ENCODE results near the gene DYRK3.
"Not testable (repeated sequence)": the region's sequence is repeated elsewhere in the genome, so short reads cannot be mapped to it uniquely, and the experiment has no call there.

The DYRK3 gene

DNA sequence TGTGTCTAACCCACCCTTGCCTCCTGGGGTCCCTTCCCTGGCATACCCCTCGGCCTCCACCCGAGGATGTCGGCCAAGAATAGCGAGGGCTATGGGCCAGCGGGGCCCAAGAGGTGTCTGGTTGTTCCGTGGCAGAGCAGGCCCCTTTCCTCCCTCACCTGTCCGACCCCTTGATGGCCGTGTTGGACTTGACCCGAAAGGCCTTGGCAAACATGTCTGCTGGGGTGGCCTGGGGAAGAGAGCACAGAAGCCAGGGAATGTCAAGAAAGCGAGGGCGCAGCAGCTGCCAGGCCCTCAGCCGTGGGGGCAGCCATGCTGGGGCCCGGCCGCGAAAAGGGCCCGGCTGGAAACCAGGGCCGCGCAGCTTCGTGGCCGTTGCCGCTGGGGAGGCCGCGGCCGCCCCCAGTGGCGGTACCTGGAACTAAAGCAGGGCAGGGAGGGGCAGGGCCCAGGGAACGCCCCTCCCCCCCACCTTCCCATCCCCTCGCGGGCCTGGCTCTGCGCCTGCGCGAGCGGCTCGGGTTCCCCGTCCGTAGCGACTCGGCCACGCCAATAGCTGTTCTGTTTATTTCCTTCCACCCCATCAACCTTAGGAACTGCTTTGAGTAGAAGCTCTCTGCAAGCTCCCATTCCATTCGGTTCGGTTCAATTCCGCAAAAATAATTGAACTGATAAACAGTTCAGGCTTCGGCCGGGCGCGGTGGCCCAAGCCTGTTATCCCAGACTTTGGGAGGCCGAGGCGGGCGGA, 23.0 kb upstream of the DYRK3 start, which contains the start of gene EIF2D:
EIF2D (minus strand) TSS at position 337 of the 748 bp plus-strand sequence; CDS start at position 214, 123 bp downstream.
- peak within 1 kb of the TSS; percentile 52 to 70 (median 64) for H3K4me3 ChIP-seq
- H3K27ac ChIP-seq = peak within 1 kb of the TSS; percentile 63 to 96 (median 87)

DNA sequence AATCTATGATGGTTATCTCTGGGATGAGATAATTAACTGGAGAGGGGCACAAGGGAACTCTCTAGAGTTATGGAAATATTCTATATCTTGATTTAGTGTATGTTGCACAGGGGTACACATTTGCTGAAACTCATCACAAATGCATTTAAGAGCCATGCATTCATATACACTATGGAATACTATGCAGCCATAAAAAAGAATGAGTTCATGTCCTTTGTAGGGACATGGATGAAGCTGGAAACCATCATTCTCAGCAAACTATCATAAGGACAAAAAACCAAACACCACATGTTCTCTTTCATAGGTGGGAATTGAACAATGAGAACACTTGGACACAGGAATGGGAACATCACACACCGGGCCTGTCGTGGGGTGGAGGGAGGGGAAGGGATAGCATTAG, 8.9 kb upstream of the DYRK3 start:
- not testable (repeated sequence) for H3K27ac ChIP-seq, H3K4me3 ChIP-seq

DNA sequence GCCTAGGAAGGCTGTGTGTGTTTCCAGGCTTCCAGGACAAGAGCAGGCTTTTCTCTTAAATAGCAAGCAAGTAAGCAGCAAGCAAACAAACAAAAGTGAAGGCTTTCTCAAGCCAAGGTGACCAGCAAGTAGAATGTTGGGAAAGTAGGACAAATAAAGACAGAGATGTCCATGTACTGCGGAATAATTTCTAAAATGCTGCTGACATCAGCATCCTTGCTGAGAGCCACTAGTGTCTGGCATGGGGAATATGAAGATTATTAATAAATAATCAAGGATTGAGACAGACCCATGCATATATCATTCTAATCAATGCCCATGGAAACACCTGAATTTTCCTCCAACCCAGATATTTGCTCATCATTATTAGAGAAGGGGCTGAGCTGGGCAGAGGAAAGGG, 6.4 kb upstream of the DYRK3 start:
- Histone ChIP-seq H3K27ac (no peak overlapping the region), H3K4me3 (no peak overlapping the region)

DNA sequence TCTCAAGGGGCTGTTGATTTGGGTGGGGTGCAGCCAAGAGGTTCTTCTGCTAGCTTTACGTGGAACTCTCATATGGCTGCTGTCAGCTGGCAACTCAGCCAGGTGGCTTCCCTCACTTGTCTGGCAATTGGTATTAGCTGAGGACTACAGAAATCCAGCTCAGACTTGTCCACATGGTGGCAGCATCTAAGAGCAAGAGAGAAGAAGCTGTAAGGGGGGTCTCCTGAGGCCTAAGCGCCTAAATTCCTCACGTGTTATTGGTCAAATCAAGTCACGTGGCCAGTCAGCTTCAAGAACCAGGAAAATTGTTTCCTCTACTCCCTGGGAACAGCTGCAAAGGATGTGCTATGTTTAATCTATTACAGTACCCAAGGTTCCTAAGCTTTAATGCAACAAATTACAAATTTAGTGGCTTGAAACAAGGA, 4.2 kb upstream of the DYRK3 start:
- Histone ChIP-seq H3K27ac (no peak overlapping the region), H3K4me3 (no peak overlapping the region)

GRCh38 chr1:206633708-206634121, 1.6 kb upstream of the DYRK3 start:
- Histone ChIP-seq H3K4me3 (no peak overlapping the region), H3K27ac (peak overlapping the region in 15 of 21 experiments; percentile 17 to 82 (median 62))

DNA sequence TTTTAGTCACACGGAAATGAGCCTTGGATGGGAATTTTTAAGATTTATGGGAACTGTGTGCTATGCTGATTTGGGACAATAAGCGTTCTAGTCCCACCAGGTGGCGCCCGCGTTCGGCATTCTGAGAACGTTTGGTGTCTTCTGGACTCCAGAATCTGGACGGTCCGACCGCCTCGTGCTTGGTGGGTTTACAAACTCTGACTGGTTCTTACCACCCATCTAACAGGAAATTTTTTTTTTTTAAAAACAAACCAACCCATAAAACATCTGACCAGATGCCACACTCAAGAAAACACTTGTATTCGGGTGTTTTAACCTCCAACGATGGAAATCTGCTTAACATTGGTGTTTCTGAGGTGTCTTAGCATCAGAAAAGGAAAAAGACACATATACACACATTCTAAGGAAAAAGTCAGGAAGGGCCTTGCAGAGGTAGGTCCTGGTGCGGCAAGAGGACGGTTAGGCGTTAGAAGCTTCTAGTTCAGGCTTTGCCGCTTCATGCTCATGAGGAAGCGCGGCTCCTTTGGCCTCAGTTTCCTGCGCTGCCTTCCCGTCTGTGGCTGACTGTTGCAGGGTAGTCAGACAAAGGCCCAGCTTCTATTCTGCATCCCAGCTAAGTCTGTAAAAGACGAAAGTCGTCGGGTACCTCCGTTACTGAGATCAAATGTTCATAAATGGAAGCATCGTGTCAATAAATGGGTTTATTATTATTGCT, 814 bp upstream of the DYRK3 start:
- H3K27ac ChIP-seq = peak overlapping the region in 20 of 21 experiments; percentile 13 to 90 (median 77)
- peak overlapping the region; percentile 53 to 86 (median 73) for H3K4me3 ChIP-seq

DNA sequence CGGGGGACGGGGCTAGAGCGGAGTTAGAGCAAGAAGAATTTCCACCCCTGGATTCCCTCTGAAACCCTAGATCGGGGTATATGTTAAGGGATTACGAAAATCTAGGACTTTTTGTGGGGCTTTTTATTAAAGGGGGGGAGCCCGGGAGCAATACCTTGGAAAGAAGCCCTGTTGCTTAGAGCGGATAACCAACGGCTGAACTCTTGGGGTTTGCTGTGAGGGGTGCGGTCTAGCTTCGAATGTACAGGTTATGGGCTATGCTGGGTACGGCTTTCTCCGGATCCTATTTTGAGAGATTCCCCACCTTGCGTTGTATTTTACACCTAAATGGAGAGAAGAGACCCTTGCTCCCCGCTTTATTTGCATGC, 626 bp downstream of the DYRK3 start:
- Histone ChIP-seq H3K27ac (peak overlapping the region in 20 of 21 experiments; percentile 14 to 90 (median 79)), H3K4me3 (peak overlapping the region; percentile 53 to 86 (median 73))

- Histone ChIP-seq H3K27ac (peak overlapping the region in 2 of 21 experiments; percentile 3 to 10), H3K4me3 (no peak overlapping the region)
Observed at GRCh38 chr1:206636671-206637070, 1.3 kb downstream of the DYRK3 start.

- no peak overlapping the region for H3K4me3 ChIP-seq
- H3K27ac ChIP-seq = no peak overlapping the region
Observed at GRCh38 chr1:206637605-206638004, 2.3 kb downstream of the DYRK3 start.

- not testable (repeated sequence) for H3K4me3 ChIP-seq, H3K27ac ChIP-seq
Observed at GRCh38 chr1:206642074-206642473, 6.7 kb downstream of the DYRK3 start.

- H3K27ac ChIP-seq = no peak overlapping the region
- no peak overlapping the region for H3K4me3 ChIP-seq
Observed at GRCh38 chr1:206643118-206643698, 7.9 kb downstream of the DYRK3 start.

DNA sequence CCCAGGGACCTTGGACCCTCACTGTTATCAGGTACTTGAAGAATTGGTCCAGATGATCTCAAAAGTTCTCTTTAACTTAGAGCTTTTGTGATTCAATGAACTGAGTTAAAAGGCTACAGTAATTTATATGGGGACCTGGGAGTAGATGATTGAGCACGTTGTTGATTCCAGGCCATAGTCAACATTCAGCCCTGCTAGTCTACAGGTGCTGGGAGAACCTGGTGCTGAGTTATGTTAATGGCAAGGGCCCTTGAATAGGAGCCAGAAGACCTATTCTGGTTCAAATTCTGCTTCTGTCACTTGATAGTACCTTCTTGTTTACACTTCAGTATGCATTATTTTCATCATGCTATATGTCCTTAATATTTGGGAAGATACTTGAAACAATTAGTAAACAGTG, 11.2 kb downstream of the DYRK3 start:
- Histone ChIP-seq H3K27ac (no peak overlapping the region), H3K4me3 (no peak overlapping the region)

DNA sequence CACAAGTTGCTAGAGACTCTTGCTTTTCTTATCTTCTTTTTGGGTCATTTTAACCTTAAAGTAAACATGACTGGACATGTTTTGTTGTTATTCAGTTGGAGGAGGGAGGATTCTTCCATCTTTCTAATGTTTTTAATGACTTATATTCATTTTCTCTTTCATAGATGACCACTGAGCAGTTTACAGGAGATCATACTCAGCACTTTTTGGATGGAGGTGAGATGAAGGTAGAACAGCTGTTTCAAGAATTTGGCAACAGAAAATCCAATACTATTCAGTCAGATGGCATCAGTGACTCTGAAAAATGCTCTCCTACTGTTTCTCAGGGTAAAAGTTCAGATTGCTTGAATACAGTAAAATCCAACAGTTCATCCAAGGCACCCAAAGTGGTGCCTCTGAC, 11.9 kb downstream of the DYRK3 start:
- Histone ChIP-seq H3K27ac (no peak overlapping the region), H3K4me3 (no peak overlapping the region)

DNA sequence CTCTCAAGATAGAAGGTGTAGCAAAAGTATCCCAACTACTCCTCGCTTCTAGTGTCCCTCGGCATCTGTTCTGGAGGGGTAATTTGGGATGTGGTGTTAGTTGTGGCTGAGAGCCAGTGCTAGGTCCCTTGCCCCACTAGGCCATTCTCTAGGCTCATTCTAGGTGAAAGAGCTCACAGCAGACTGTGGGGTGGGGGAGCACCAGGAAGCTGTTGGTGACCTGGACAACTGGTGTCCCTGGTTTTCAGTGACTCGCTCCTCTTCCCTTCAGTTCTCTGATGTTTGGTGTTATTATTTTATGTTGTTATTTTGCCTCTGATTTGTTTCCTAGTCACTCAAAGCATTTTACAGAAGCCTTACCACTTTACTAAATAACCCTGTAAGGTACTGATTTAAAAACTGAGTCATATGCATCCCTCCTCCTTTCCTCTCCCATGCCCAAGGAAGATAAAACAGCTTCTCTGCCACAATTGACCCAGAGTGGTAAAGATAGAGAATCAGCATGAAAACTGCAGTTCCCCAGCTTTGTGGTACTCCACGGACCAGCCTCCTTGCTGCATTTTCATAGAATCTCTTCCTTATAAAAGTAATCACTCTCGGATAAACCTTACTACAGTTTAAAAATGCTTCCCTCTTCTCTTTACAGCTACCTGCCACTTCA, 14.1 kb downstream of the DYRK3 start:
- peak overlapping the region in 3 of 21 experiments; percentile 2 to 24 (median 18) for H3K27ac ChIP-seq
- no peak overlapping the region for H3K4me3 ChIP-seq

DNA sequence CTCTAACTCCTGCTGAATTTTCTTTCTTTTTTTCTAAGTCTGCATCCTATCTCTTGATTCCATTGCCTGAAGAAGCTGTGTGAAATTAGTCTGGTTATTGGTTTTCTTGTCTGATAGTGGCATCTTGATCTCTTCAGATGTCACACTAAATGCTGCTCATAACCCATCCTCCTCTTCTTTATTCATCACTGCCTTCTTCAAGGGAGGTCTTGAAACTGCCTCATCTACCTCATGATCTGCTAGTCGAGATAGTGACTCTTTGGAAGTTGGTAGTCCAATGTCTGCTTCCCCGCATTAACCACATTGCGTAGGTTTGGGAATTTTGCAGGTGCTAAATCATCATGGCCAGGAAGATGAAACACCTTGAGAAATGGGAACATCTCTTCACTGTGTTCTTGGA, 15.7 kb downstream of the DYRK3 start:
- H3K27ac ChIP-seq = no peak overlapping the region
- H3K4me3 ChIP-seq = no peak overlapping the region

GRCh38 chr1:206651958-206652890, 16.9 kb downstream of the DYRK3 start:
- no peak overlapping the region for H3K27ac ChIP-seq
- H3K4me3 ChIP-seq = no peak overlapping the region

DNA sequence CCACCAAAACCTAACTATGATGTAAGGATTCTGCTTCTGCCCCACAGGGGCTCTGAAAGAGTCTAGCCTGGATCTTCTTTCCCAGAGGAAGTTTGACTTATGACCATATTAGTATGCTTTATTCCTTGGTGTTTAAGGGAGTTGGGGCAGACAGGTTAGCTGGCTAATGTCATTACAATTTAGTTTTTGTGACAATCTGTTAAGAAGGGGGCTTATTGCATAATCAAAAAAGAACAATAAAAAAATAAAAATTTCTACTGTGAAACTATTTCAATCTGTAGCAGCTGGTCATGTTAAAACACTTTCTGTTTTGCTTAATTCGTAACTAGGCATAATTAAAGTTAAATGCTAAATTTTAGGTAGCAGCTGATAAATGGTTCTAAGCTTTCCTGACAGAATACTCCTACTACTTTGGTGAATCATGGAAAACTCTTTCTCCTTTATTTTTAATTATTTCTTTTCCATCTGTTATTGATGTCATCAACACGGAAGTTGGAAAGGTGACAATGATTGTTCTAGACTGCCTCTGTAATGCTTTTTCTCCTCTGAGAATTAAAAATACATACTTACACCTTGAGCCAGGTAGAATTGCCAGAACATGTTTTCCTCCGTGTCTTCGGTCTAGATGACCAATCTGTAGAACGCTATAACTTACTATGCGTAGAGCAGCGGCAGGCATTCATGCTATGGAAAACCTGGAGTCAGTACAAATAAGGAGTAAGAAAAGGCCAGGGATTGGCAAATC, 18.6 kb downstream of the DYRK3 start:
- peak overlapping the region in 3 of 21 experiments; percentile 10 to 14 (median 11) for H3K27ac ChIP-seq
- no peak overlapping the region for H3K4me3 ChIP-seq

GRCh38 chr1:206654828-206655227, 19.5 kb downstream of the DYRK3 start:
- peak overlapping the region in 3 of 21 experiments; percentile 10 to 29 (median 11) for H3K27ac ChIP-seq
- H3K4me3 ChIP-seq = no peak overlapping the region

All from skin epidermis (tissue), 12 donors.